Measurements from ENCODE around the gene TMEM178B.
"Not testable (repeated sequence)": the region's sequence is repeated elsewhere in the genome, so short reads cannot be mapped to it uniquely, and the experiment has no call there.

The TMEM178B gene

DNA sequence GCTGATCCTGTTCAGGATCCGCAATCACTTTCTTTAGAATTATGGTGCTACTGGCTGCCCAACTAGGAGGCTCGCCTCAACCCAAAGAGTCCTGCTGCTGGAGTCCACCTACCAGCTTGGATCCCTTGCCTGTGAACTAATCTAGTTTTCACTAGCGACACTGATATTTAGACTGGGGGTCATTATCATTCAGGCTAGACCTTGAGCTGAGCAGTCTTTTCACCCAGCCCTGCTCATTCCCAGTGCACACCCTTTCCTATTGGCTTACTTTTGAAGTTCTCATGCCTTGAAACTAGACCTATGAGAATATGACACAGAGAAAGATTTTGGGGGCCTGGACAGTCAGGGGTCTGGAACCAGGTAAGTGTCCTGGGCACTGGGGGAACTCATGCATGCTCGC is 107.9 kb downstream of the TMEM178B start:
- no peak for DNase-seq (ENCODE audit: low read depth in 3 of 3, low spot score in 1 of 3)

DNA sequence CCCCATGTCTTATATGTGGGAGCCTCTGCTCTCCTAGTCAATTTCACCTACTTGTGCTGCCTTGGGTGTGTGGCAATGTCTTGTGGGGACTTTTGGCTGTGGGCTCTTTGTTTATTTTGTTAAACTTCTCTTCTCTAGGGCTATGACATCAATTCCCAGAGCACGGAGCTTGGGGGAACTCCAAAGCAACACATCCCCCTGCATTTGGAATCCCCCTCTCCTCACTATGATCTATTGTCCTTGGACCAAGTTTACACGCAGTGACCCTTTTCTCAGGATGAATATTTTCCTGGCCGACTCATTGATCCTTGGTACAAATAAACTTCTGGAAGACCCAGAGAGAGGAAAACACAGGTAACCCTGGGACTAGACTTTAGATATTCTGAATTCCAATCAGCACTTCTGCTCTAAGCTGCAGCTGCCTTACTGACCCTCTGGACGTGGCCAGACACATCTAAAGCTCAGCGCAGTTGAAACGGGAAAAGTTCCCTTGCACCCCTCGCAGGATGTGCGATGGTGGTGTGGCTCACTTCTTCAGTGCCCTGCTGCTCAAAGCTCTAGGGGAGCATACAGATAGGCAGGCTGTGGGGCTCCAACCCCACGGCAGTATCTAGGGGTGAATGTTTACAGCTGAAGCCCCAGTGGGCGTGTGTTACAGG is 110.8 kb downstream of the TMEM178B start:
- DNase-seq (ENCODE audit: low read depth in 3 of 3, low spot score in 1 of 3), result no peak

DNA sequence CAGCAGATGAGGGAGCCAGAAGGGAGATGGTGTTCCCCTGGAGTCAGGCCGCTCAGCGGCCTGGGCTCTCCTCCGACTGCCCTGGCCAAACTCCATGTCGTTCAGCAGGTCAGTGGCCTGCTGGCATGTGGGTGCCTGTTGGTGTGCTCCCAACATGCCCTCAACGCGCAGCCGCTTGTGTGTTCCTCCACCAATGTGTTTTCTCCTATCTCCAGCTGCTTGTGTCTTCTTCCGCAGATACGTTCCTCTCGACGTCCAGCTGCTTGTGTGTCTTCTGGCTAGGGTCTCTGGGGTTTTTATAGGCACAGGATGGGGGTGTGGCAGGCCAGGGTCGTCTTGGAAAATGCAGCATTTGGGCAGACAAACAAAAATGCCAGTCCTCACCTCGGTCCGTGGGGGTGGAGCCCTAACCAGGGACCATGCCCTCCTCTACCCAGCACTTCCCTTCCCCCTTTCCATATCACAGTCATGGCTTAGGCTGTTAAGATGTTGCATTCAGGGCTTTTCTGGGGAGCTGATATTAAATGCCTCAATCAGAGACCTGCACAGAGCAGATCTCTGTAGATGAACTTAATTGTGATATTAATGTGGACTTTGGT is 111.6 kb downstream of the TMEM178B start:
- DNase-seq (ENCODE audit: low read depth in 3 of 3, low spot score in 1 of 3), result no peak

DNA sequence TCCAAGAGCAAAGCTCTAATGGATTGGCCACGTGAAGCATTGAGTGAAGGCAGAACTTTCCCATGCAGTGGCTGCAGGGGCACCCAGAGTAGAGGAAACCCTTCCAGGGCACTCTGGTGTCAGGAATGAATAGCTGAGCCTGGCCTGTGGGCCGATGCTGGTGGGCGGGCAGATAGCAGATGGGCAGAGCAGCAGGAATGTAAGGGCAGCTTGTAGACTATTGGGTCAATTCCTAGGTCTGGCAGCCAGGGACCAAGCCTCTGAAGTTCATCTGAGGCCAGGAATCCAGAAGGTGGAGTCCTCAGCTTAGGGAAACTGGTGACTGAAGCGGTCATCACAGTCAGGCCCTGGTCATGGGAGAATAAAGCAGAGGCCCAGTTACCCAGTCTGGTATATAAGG is 115.4 kb downstream of the TMEM178B start:
- no peak for DNase-seq (ENCODE audit: low read depth in 3 of 3, low spot score in 1 of 3)

DNA sequence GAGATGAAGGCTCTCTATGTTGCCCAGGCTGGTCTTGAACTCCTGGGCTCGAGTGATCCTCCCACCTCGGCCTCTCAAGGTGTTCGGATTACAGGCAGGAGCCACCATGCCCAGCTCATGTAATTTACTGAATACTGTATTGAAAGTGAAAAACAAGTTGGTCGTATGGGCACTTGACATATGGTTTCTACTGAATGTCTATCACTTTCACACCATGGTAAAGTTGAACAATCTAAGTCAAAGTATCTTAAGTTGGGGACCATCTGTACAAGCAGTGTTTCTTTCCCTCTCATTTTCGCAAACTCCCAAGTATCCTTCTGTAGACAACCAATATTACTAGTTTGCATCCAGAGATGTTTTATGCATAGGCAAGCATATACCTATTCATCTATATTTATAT is 116.6 kb downstream of the TMEM178B start:
- DNase-seq (ENCODE audit: low read depth in 3 of 3, low spot score in 1 of 3), result no peak

DNA sequence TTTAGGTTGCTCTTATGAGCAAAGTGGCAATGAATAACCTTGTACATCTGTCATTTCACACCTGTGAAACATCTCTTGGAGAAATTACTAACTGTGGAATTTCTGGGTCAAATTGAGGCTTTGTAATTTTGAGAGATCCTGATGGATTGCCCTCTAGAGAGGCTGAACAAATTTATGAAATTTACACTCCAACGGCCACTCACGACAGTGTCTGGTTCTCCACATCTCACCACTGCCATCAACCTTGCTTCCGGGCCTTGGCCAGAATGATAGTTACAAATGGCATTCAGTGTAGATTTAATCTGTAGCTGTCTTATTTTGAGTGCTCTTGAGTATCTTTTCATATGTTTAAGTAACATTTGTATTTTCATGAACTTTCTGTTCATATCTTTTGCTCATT is 117.4 kb downstream of the TMEM178B start:
- DNase-seq (ENCODE audit: low read depth in 3 of 3, low spot score in 1 of 3), result no peak

DNA sequence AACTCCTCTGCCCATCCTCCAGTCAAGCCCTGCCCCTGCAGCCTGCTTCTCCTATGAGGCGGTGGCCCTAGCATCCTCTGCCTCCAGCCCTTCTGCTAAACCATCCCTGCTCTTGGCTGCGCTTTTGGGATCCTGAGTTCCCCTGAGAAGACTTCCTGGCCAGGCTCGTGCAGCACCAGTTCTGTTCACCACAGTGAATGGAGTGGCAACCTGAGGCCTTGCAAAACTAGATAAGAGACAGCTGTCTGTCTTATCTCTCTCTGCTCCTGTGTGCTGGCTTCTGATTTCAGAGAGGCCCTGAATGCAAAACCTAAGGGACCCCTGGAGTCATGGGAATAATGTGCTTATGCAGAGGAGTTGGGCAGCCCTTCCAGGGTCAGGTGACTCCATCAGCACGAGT is 119.2 kb downstream of the TMEM178B start:
- DNase-seq (ENCODE audit: low read depth in 3 of 3, low spot score in 1 of 3), result no peak

DNA sequence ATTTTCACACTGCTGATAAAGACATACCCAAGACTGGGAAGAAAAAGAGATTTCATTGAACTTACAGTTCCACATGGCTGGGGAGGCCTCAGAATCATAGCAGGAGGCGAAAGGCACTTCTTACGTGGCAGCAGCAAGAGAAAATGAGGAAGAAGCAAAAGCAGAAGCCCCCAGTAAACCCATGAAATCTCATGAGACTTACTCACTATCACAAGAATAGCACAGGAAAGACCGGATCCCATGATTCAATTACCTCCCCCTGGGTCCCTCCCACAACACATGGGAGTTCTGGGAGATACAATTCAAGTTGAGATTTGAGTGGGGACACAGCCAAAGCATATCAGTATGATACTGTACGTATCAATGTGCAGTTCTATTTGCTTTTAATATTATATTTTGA is 121.9 kb downstream of the TMEM178B start:
- not testable (repeated sequence) for DNase-seq (ENCODE audit: low read depth in 3 of 3, low spot score in 1 of 3)

DNA sequence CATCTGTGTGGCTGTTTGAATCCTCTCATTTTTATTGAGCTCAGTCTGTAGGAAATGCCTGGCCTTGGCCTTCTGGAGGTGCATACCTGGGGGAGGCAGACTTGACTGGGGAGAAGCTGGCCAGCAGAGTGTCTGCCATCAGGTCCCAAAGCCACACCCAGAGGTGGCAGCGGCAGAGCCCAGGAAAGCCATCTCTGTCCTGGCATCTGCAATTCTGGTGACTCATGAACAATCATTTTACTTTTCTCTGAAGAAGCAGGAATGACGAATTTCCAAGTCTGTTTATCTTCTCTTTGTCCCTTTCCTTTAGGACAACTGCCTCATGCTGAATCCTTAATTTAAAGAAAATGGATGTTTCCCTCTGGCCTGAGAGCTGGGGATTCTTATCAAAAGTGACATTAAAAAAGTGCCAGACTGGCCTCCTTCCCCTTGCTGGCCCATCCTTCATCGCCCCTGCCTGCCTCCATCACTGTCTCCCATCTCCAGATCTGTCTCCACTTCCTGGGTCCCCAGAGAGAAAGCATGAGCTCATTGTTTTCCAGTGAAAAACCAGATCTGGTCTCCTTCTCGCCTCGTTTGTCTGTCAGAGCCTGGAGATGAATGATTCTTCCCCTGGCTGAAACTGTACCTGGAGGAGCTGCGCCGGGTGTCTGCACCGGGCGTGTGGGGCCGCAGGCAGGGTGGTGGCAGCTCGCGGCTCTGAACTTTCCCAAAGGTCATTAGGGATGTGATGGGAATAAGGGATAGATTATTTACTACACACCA is 124.5 kb downstream of the TMEM178B start:
- no peak for DNase-seq (ENCODE audit: low read depth in 3 of 3, low spot score in 1 of 3)

DNA sequence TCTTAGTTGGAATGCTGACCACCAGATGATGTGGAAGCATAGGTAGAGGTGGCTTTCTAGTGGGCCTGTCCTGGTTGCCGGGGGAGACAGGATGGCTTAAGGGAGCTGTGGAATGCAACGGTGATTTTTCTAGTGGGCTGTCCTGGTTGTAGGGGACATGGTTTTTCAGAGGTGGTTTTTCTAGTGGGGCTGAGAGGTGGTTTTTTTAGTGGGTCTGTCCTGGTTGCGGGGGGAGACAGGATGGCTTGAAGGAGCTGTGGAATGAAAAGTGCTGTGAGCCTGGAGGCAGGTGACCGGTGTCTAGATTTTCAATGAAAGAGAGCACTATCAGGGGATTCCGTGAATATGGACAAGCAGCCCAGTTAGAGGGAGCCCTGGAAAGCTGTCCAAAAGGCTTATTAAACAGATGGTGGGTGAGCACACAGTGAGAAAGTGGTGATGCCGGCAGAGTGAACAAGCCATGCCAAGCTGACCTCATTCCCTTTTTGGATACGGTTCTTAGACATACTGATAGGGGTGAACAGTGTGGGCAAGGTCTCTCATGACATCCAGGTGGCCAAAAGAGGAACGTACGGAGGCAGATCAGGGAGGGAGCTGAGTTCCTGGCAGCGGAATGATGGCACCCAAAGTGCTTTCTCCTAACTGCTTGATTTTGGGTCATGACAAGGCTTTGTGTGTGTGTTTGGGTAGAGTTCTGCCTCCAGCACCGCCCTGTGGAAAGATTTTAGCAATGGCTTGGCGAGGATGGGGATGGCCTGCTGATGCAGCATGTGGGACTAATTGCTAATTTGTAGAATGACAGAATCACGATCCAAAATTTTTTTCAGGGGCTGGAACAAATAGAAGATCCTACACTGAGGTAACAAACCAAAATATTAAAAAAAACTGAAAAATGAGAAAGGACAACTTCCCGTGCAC is 126.6 kb downstream of the TMEM178B start:
- DNase-seq (ENCODE audit: low read depth in 3 of 3, low spot score in 1 of 3), result no peak

DNA sequence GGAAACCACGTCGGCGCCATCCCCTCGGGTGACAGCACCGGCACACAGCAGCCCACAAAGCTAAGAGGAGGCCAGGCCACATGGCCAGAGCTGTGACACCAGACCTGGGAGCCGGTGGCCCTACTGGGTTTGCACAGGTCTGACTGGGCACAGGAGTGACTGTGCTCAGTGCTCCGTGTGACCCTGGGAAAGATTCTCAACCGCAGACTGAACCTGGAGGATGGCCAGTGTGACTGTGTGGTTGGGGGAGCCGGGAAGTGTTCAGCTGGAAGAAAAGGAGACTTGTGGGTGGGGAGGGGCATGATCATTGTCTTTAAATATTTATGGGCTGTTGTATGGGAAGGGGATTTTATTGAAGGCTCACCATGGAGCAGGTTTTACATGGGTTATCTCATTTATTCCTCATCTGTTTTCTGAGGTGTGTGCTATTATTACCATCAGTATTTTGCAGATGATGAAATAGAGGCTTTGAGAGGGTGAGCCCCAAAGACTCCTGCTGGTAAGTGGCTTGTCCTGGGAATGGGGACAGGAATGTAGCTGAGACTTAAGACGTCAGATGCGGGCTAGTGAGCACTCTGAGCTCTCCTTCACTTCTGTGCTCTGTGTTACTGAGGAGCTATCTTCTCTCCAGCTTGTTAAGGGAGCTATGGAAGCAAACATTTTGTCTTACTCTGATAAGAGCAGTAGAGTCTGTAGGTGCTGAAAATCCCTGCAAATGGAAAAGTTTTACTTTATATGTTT is 127.5 kb downstream of the TMEM178B start:
- no peak for DNase-seq (ENCODE audit: low read depth in 3 of 3, low spot score in 1 of 3)

DNA sequence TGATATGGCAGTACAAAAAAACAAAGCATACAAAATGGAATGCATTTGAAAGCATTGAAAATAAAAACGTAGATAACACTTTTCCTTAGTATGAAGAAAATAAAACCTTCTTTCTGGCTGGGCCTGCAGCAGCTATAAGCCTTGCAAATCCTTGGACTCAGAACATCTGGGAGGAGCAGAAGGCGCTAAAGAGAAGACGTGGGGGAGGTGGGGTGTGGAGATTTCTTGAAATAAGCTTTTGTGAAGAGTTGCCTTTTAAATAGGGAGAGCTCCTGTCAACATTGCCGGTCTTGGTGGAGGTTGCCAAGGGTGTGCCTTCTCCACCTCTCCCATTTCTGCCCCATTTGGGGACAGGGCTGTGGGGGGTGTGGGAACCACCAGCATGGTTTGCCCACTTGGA is 128.7 kb downstream of the TMEM178B start:
- DNase-seq (ENCODE audit: low read depth in 3 of 3, low spot score in 1 of 3), result no peak

DNA sequence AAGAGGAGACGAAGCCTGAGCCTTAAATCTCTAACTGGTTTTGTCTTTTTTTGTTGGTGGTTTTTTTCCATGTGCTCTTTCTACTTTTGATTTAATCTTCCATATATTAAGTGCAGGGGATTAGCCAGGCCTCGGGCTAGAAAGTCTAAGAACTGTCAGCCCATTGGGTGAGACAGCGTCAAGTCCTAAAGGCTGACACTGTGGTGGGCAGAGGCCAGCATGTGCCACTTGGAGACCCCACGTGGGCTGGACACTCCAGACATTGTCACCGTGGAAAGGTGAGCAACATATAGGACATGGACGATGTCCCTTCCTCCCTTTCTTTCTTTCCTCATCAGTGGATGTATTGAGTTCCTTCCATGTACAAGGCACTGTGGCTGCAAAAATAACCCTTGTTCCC is 129.3 kb downstream of the TMEM178B start:
- no peak for DNase-seq (ENCODE audit: low read depth in 3 of 3, low spot score in 1 of 3)

DNA sequence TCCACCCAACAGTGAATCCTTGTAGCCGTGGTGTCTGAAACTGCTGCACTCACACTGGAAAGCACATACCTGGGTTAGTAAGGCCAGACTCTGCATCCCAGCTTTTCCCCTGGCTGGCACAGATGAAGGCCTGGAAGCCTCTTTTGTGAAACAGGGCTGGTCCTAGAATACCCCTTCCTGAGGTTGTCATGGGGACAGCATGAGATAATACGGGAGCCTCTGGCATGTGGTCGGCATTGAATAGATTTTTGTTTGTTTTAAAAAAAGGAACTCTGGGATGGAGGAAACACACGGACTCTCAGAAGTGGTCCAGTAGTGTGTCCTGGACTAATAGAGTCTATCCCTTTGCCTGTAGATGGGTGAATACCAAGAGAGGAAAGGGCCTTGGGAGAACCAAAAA is 129.7 kb downstream of the TMEM178B start:
- DNase-seq (ENCODE audit: low read depth in 3 of 3, low spot score in 1 of 3), result no peak

DNA sequence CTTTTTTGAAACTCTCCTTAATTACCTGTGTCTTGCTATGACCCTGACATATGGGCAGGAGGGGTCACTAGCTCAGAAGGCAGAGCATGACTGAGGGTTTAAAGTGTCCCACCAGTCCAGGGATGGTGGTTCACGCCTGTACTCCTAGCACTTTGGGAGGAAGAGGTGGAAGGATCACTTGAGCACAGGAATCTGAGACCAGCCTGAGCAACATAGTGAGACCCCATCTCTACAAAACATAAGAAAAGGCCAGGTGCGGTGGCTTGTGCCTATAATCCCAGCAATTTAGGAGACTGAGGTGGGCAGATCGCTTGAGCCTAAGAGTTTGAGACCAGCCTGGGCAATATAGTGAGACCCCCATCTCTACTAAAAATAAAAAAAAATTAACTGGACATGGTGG is 133.8 kb downstream of the TMEM178B start:
- no peak for DNase-seq (ENCODE audit: low read depth in 3 of 3, low spot score in 1 of 3)

DNA sequence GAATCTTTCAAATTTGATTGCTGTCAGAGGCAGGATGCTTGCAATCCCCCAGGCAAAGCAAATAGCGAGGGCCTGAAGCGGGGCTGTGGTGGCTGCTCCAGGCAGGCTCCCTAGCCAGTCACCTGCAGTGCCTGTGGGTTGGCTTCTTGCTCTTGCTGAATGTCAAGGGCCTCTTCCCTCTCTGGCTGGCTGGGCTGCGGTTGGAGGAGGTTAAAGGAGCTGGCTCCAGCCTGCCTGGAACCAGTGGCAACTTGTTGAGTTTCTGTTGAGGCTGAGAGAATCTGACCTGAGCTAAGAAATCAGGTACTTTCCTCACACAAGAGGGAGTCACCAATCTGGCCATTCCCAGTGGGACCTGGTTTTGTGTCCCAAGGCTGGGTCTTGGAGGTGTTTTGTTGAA is 134.7 kb downstream of the TMEM178B start:
- DNase-seq (ENCODE audit: low read depth in 3 of 3, low spot score in 1 of 3), result no peak

DNA sequence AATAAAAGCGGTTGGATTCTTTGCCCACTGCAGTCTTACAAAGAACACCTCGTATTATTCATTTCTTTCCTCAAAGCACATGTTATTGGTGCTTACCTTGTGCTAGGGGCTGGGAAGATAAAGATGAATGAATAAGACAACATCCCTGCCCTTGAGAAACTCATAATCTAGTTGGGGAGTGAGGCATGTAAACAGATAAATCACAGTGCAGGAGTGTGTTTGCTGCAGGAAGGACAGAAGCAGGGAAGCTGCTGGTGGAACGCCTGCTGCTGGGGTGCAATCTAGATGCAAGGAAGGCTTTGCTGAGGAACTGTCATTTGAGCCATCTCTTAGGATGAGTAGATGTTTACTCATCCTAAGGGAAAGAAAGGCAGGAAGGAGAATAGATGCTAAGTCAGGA is 135.6 kb downstream of the TMEM178B start:
- DNase-seq (ENCODE audit: low read depth in 3 of 3, low spot score in 1 of 3), result no peak

DNA sequence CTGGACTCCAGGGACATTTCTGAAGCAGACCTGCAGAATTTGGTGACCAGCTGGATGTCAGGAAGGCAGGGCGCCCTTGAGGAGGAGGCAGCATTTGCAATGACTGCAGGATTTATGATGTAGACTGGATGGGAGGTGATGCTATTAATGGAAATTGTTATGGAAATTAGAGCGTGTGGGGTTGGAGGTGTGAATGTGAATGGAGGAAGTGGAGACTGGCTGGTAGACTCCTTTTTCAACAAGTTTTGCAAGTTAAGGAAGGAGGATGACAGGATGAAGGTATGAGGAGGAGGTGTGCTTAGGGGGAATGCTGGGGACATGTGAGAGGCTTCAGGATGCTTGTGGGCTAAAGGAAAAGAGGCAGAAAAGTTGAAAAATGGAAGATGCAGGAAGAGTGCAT is 137.0 kb downstream of the TMEM178B start:
- DNase-seq (ENCODE audit: low read depth in 3 of 3, low spot score in 1 of 3), result no peak

DNA sequence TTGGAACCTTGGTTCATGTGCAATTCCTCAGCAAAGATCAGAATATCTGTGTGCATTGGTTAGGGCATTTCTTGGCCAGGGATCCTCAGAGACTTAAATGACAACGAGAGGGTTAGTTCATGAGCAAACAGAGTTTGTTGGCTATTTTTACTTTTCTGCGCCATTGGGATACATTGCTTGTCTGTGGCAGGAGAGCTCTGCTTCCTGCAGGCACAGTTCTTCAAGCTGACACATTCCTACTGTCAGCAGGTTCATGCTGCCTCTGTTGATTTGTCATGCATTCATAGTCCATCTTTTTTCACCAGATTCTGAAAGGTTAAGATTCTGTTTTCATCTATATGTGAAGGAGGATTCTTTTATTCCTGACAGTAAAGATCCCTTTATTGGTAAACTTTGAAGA is 139.4 kb downstream of the TMEM178B start:
- DNase-seq (ENCODE audit: low read depth in 3 of 3, low spot score in 1 of 3), result no peak

DNA sequence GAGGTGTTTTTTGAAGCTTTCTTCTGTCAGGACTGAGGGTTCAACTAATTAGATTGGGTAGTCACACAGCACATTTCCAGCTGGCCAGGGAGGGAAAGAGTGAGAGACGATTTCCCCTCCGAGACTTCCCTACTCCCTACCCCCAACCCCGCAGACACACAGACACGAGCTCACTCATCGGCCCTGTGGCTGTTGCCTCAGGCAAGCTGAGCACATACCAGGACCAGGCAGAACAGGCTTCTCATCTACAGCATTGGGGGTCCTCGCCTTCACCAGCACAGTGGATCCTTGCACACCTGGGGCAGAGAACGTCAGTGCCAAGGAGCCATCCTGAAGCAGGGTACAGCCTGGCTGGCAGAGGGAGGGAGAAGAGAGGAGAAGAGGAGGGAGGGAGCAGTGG is 144.1 kb downstream of the TMEM178B start:
- DNase-seq (ENCODE audit: low read depth in 3 of 3, low spot score in 1 of 3), result no peak

DNA sequence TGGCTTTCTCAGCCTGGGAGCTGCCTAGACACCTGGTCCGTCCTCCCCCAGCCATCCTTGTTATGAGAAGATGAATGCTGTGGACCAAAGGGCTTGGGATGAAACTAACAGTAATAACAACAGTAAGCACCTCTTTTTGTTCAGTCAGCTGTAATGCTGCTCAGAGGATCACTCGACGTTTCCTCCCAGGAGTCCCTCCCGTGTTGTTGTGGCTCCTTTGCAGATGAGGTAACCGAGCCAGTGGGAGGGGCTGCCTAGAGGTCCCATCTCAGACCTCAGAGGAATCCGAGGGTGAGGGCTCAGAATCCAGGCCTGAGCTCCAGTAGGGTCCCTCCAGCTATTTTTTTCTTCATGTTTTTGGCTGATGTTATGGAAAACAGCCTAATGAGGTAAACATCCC is 145.1 kb downstream of the TMEM178B start:
- no peak for DNase-seq (ENCODE audit: low read depth in 3 of 3, low spot score in 1 of 3)

Data from stimulated activated CD4-positive, alpha-beta T cell treated with anti-CD3 and anti-CD28 coated beads, TNF-alpha, amount 100 ng/mL, for 1 hour (primary cell).